ENCODE data around the gene OR51T1. TPM values are rescaled to one million over a fixed set of nuclear protein-coding genes. Genes with fewer than 3 reads are reported as not detected.

Gene OR51T1
- total RNA-seq, 4 donors from 2014 or later, result not detected

- H3K27me3 ChIP-seq, result no peaks in the 10 kb centered on the region
- intact Hi-C loops (cut with DNase I), result no loop called here
- no peaks in the 10 kb centered on the region for H3K4me1 ChIP-seq
- no peak overlapping the region for H3K27ac ChIP-seq
- DNase-seq, result no peak
- no peaks in the 10 kb centered on the region for H3K9me3 ChIP-seq
- no peak overlapping the region for H3K4me3 ChIP-seq
- H3K36me3 ChIP-seq, result no peaks in the 10 kb centered on the region
- no peak for TF ChIP-seq CTCF (IDR thresholded peaks at IDR 0.05)
- TF ChIP-seq POLR2A (IDR thresholded peaks at IDR 0.05), result no peak
Measured at GRCh38 chr11:4862447-4863236, 19.1 kb upstream of the OR51T1 start.

GRCh38 chr11:4863876-4864275 is 17.8 kb upstream of the OR51T1 start:
- Histone ChIP-seq H3K27me3 (no peaks in the 10 kb centered on the region), H3K27ac (no peak overlapping the region), H3K36me3 (no peaks in the 10 kb centered on the region), H3K4me1 (no peaks in the 10 kb centered on the region), H3K4me3 (no peak overlapping the region), H3K9me3 (no peaks in the 10 kb centered on the region)
- no peak for TF ChIP-seq POLR2A (IDR thresholded peaks at IDR 0.05)
- no peak for TF ChIP-seq CTCF (IDR thresholded peaks at IDR 0.05)
- intact Hi-C loops (cut with DNase I), result no loop called here
- 74 to 77% methylated on average over 4 of the region's 4 CpGs for WGBS, 2 donors
- no peak for DNase-seq

GRCh38 chr11:4865855-4866254 is 15.8 kb upstream of the OR51T1 start:
- Histone ChIP-seq H3K27ac (no peak overlapping the region), H3K9me3 (no peaks in the 10 kb centered on the region), H3K4me1 (no peaks in the 10 kb centered on the region), H3K4me3 (no peak overlapping the region), H3K36me3 (no peaks in the 10 kb centered on the region), H3K27me3 (no peaks in the 10 kb centered on the region)
- intact Hi-C loops (cut with DNase I), result no loop called here
- DNase-seq, result no peak
- no peak for TF ChIP-seq POLR2A (IDR thresholded peaks at IDR 0.05)
- no peak for TF ChIP-seq CTCF (IDR thresholded peaks at IDR 0.05)
- 16 to 19% methylated on average over 1 of the region's 1 CpG for WGBS, 2 donors

GRCh38 chr11:4881188-4881587 is 512 bp upstream of the OR51T1 start:
- H3K36me3 ChIP-seq, result no peaks in the 10 kb centered on the region
- no peak overlapping the region for H3K4me3 ChIP-seq
- no peaks in the 10 kb centered on the region for H3K27me3 ChIP-seq
- no peak for DNase-seq
- intact Hi-C loops (cut with DNase I), result no loop called here
- 72 to 77% methylated on average over 4 of the region's 4 CpGs for WGBS, 2 donors
- H3K4me1 ChIP-seq, result no peaks in the 10 kb centered on the region
- no peak overlapping the region for H3K27ac ChIP-seq
- TF ChIP-seq CTCF (IDR thresholded peaks at IDR 0.05), result no peak
- TF ChIP-seq POLR2A (IDR thresholded peaks at IDR 0.05), result no peak
- no peaks in the 10 kb centered on the region for H3K9me3 ChIP-seq

- Histone ChIP-seq H3K4me1 (no peaks in the 10 kb centered on the region), H3K9me3 (no peaks in the 10 kb centered on the region), H3K4me3 (no peak overlapping the region), H3K27me3 (no peaks in the 10 kb centered on the region), H3K27ac (no peak overlapping the region), H3K36me3 (no peaks in the 10 kb centered on the region)
- intact Hi-C loops (cut with DNase I), result no loop called here
- DNase-seq, result no peak
- WGBS, 2 donors, result 73 to 76% methylated on average over 4 to 5 of the region's 5 CpGs
- TF ChIP-seq POLR2A (IDR thresholded peaks at IDR 0.05), result no peak
- no peak for TF ChIP-seq CTCF (IDR thresholded peaks at IDR 0.05)
Measured at GRCh38 chr11:4882543-4882942, 843 bp downstream of the OR51T1 start.

Measured in esophagus squamous epithelium (tissue), 5 donors.